MM.1S (cell line): ENCODE results near the gene HEBP1.
A peak's percentile ranks its signal among the peaks of the same experiment; 100 is the strongest.

Experiments
- DNase-seq: peaks from one replicate; pipeline ENCODE4 v3.0.0-alpha.2; 2015
- H2AFZ ChIP-seq: fragments of 300-600 bp; sonication (generic); 2 replicates; pipeline ENCODE4 v1.6.0; 2016; ENCODE audit warnings: antibody characterized with exemption, low read length
- H3F3A ChIP-seq: fragments of 300-600 bp; sonication (generic); 2 replicates; pipeline ENCODE4 v1.6.1; 2016; ENCODE audit warnings: mild to moderate bottlenecking, antibody characterized with exemption, low read length, moderate library complexity, mixed read lengths; ENCODE audit not compliant: insufficient read depth
- H3K27ac ChIP-seq: fragments of 300-600 bp; sonication (generic); 2 replicates; pipeline ENCODE4 v1.5.1; 2016; ENCODE audit warnings: mild to moderate bottlenecking, low read length
- H3K27me3 ChIP-seq: fragments of 300-600 bp; sonication (generic); replicated peaks from 2 replicates; pipeline ENCODE4 v1.6.0; 2016; ENCODE audit warnings: low read length; ENCODE audit not compliant: insufficient read depth
- H3K36me3 ChIP-seq: fragments of 300-600 bp; sonication (generic); replicated peaks from 2 replicates; pipeline ENCODE4 v1.6.1; 2016; ENCODE audit warnings: mild to moderate bottlenecking, low read length, mixed read lengths; ENCODE audit not compliant: insufficient read depth
- H3K4me1 ChIP-seq: fragments of 300-600 bp; sonication (generic); 2 replicates; pipeline ENCODE4 v1.6.1; 2016; ENCODE audit warnings: low read length, mixed read lengths
- H3K4me2 ChIP-seq: fragments of 300-600 bp; sonication (generic); 2 replicates; pipeline ENCODE4 v1.6.0; 2016; ENCODE audit warnings: low read depth, low read length
- H3K4me3 ChIP-seq: fragments of 300-600 bp; sonication (generic); 2 replicates; pipeline ENCODE4 v1.5.1; 2016; ENCODE audit warnings: low read length, mixed read lengths
- H3K79me2 ChIP-seq: fragments of 300-600 bp; sonication (generic); 2 replicates; pipeline ENCODE4 v1.6.1; 2016; ENCODE audit warnings: mixed run types, low read length, mixed read lengths
- H3K9ac ChIP-seq: fragments of 300-600 bp; sonication (generic); 2 replicates; pipeline ENCODE4 v1.6.1; 2016; ENCODE audit warnings: low read length, mixed read lengths
- H3K9me2 ChIP-seq: fragments of 300-600 bp; sonication (generic); replicated peaks from 2 replicates; pipeline ENCODE4 v1.6.1; 2016; ENCODE audit warnings: mild to moderate bottlenecking, low read length, mixed read lengths; ENCODE audit not compliant: insufficient read depth
- H3K9me3 ChIP-seq: fragments of 300-600 bp; sonication (generic); replicated peaks from 2 replicates; pipeline ENCODE4 v1.6.1; 2016; ENCODE audit warnings: mild to moderate bottlenecking, low read length, mixed read lengths; ENCODE audit not compliant: insufficient read depth
- H4K20me1 ChIP-seq: fragments of 300-600 bp; sonication (generic); 2 replicates; pipeline ENCODE4 v1.6.1; 2016; ENCODE audit warnings: mild to moderate bottlenecking, low read length, moderate library complexity, mixed read lengths; ENCODE audit not compliant: insufficient read depth
- EZH2 ChIP-seq: fragments of 300-600 bp; sonication (generic); optimal IDR thresholded peaks from 2 replicates; pipeline ENCODE3; 2017; ENCODE audit warnings: low read depth, mild to moderate bottlenecking, antibody characterized with exemption, low read length, mixed read lengths
- EZH2phosphoT487 ChIP-seq: fragments of 300-600 bp; sonication (generic); IDR thresholded peaks from 2 replicates; pipeline ENCODE4 v1.6.1; 2018; ENCODE audit warnings: antibody characterized with exemption, low read length
- TF ChIP-seq, protein P1 (sequence below): fragments of 300-600 bp; sonication (generic); IDR thresholded peaks from 2 replicates; pipeline ENCODE4 v1.5.1; 2016; ENCODE audit warnings: antibody characterized with exemption, low read length, mixed read lengths

HEBP1 gene

DNA sequence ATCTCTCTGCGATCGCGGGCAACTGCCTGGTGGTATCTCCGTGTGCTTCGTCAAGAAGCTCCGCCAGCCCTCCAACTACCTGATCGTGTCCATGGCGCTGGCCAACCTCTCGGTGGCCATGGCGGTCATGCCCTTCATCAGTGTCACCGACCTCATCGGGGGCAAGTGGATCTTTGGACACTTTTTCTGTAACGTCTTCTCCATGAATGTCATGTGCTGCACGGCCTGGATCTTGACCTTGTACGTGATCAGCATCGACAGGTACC is 1.6 kb upstream of the HEBP1 start:
- no peak for DNase-seq
- peaks cover 13% of the 10 kb centered on the region; the same call in 1 of the 2 replicates for H3K4me1 ChIP-seq
- H3F3A ChIP-seq: peaks cover 8% of the 10 kb centered on the region
- H3K9me2 ChIP-seq: no peaks in the 10 kb centered on the region
- H3K36me3 ChIP-seq: no peaks in the 10 kb centered on the region
- H3K4me3 ChIP-seq: peak overlapping the region; percentile 60
- H3K27ac ChIP-seq: no peak overlapping the region
- peak overlapping the region; percentile 54; the same call in 1 of the 2 replicates for H3K9ac ChIP-seq
- no peaks in the 10 kb centered on the region for H4K20me1 ChIP-seq
- H3K79me2 ChIP-seq: peaks cover 18% of the 10 kb centered on the region
- no peaks in the 10 kb centered on the region for H3K9me3 ChIP-seq
- H3K4me2 ChIP-seq: peak overlapping the region; percentile 65
- TF ChIP-seq, protein P1, sequence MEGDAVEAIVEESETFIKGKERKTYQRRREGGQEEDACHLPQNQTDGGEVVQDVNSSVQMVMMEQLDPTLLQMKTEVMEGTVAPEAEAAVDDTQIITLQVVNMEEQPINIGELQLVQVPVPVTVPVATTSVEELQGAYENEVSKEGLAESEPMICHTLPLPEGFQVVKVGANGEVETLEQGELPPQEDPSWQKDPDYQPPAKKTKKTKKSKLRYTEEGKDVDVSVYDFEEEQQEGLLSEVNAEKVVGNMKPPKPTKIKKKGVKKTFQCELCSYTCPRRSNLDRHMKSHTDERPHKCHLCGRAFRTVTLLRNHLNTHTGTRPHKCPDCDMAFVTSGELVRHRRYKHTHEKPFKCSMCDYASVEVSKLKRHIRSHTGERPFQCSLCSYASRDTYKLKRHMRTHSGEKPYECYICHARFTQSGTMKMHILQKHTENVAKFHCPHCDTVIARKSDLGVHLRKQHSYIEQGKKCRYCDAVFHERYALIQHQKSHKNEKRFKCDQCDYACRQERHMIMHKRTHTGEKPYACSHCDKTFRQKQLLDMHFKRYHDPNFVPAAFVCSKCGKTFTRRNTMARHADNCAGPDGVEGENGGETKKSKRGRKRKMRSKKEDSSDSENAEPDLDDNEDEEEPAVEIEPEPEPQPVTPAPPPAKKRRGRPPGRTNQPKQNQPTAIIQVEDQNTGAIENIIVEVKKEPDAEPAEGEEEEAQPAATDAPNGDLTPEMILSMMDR: no peak
- TF ChIP-seq EZH2phosphoT487 (no peak), EZH2 (no peak)
- no peaks in the 10 kb centered on the region for H3K27me3 ChIP-seq
- peak overlapping the region; percentile 69 for H2AFZ ChIP-seq

DNA sequence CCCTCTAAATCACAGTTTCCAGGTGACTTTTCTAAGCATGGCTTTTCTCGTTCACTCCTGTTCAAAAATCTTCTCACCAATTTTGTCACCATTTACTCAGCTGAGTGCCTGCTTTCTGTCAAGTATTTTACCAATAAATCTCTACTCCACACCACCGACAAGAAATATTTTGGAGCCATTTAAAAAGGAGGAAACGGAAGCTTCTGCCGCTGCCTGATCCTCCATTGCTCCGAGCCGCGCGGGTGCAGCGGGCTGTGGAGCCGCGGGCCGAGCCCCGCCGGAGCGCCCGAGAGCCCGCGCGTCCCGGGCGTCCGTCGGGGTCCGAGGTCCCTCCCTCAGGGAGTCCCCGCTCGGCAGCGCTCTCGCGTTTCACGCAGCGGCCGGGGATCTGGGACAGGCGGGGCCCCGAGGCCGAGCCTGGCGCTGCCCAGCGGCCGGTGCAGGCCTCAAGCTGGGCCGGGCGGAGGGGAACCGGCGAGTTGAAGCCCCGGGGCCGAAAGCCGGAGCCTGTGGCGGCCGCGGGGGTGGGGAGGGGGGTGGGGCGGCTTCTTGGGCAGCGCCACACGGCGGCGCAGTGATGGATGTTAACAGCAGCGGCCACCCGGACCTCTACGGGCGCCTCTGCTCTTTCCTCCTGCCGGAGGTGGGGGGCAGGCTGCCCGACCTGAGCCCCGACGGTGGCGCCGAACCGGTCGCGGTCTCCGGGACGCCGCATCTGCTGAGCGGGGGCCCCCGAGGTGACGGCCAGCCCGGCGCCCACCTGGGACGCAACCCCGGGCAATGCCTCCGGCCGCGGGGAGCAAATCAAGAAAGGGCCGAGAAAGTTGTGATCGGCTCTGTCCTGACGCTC is 1.1 kb upstream of the HEBP1 start:
- Histone ChIP-seq H2AFZ (peak overlapping the region; percentile 69), H3K27me3 (no peaks in the 10 kb centered on the region), H3K4me1 (peaks cover 13% of the 10 kb centered on the region; the same call in 1 of the 2 replicates), H3F3A (peaks cover 8% of the 10 kb centered on the region), H3K9me3 (no peaks in the 10 kb centered on the region), H3K36me3 (no peaks in the 10 kb centered on the region), H4K20me1 (no peaks in the 10 kb centered on the region), H3K27ac (peak overlapping the region; percentile 54; the same call in 1 of the 2 replicates), H3K4me2 (peak overlapping the region; percentile 65), H3K9me2 (no peaks in the 10 kb centered on the region), H3K9ac (peak overlapping the region; percentile 54), H3K4me3 (peak overlapping the region; percentile 60), H3K79me2 (peaks cover 18% of the 10 kb centered on the region)
- no peak for TF ChIP-seq EZH2phosphoT487
- TF ChIP-seq, protein P1: peak; percentile 23
- peak; percentile 63 for DNase-seq

DNA sequence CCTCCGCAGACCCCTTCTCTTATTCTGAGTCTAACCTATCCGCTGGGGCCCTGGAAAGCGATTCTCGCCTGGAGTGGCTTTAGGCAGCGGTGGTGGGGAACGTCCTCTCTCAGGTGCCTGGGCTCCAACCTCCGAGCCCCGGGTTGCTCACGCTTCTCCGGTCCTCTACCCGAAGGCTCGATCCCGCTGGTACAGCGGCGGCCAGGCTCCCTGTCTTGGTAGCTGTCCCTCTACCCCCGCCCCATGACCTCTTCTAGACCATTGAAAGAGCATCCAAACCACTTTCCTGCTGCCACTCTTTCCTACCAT is 505 bp upstream of the HEBP1 start:
- Histone ChIP-seq H4K20me1 (no peaks in the 10 kb centered on the region), H3F3A (peaks cover 8% of the 10 kb centered on the region), H3K9me3 (no peaks in the 10 kb centered on the region), H2AFZ (peak overlapping the region; percentile 69), H3K4me1 (peaks cover 13% of the 10 kb centered on the region; the same call in 1 of the 2 replicates), H3K4me3 (peak overlapping the region; percentile 60), H3K79me2 (peaks cover 18% of the 10 kb centered on the region), H3K36me3 (no peaks in the 10 kb centered on the region), H3K9me2 (no peaks in the 10 kb centered on the region), H3K9ac (peak overlapping the region; percentile 54), H3K27me3 (no peaks in the 10 kb centered on the region), H3K27ac (peak overlapping the region; percentile 54; the same call in 1 of the 2 replicates), H3K4me2 (peak overlapping the region; percentile 65)
- TF ChIP-seq EZH2phosphoT487: no peak
- TF ChIP-seq, protein P1: no peak
- no peak for TF ChIP-seq EZH2
- DNase-seq: no peak
